HL-60 (cell line): ENCODE measurements around the gene UBL3.

ENCODE experiments used
- POLR2AphosphoS5 ChIP-seq: IDR thresholded peaks from 2 replicates; pipeline ENCODE4 v1.6.1; 2012; ENCODE audit warnings: low read depth
- TF ChIP-seq, protein P1 (sequence below): IDR thresholded peaks from one replicate; pipeline ENCODE4 v1.5.1; 2011; ENCODE audit warnings: low read length, control low read depth, inconsistent platforms; ENCODE audit not compliant: insufficient read depth

- TF ChIP-seq, protein P1, sequence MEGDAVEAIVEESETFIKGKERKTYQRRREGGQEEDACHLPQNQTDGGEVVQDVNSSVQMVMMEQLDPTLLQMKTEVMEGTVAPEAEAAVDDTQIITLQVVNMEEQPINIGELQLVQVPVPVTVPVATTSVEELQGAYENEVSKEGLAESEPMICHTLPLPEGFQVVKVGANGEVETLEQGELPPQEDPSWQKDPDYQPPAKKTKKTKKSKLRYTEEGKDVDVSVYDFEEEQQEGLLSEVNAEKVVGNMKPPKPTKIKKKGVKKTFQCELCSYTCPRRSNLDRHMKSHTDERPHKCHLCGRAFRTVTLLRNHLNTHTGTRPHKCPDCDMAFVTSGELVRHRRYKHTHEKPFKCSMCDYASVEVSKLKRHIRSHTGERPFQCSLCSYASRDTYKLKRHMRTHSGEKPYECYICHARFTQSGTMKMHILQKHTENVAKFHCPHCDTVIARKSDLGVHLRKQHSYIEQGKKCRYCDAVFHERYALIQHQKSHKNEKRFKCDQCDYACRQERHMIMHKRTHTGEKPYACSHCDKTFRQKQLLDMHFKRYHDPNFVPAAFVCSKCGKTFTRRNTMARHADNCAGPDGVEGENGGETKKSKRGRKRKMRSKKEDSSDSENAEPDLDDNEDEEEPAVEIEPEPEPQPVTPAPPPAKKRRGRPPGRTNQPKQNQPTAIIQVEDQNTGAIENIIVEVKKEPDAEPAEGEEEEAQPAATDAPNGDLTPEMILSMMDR = no peak
- no peak for TF ChIP-seq POLR2AphosphoS5
Observed at GRCh38 chr13:29718694-29719093, 131.7 kb downstream of the UBL3 start.
